GM23248 (cell line): Measurements from ENCODE around the gene EHMT1. TPM values are rescaled to one million over a fixed set of nuclear protein-coding genes. Genes with fewer than 3 reads are reported as not detected.

ENCODE experiments used
- DNase-seq: peaks from one replicate; pipeline ENCODE4 v3.0.0-alpha.2; 2015
- H2AFZ ChIP-seq: fragments of 200-600 bp; sonication (generic); 2 replicates; pipeline ENCODE4 v1.6.1; 2016; ENCODE audit warnings: antibody characterized with exemption
- H3F3A ChIP-seq: fragments of 200-600 bp; sonication (generic); 2 replicates; pipeline ENCODE4 v1.6.1; 2016; ENCODE audit warnings: mild to moderate bottlenecking, antibody characterized with exemption, mixed run types; ENCODE audit not compliant: insufficient read depth
- H3K27ac ChIP-seq: fragments of 200-600 bp; sonication (generic); 2 replicates; pipeline ENCODE4 v1.5.1; 2016; ENCODE audit warnings: mild to moderate bottlenecking
- H3K27me3 ChIP-seq: fragments of 200-600 bp; sonication (generic); replicated peaks from 2 replicates; pipeline ENCODE4 v1.6.1; 2016; ENCODE audit warnings: mild to moderate bottlenecking; ENCODE audit not compliant: insufficient read depth
- H3K36me3 ChIP-seq: fragments of 200-600 bp; sonication (generic); 2 replicates; pipeline ENCODE4 v1.6.1; 2016; ENCODE audit warnings: low read depth, mild to moderate bottlenecking
- H3K4me1 ChIP-seq: fragments of 200-600 bp; sonication (generic); 2 replicates; pipeline ENCODE4 v1.6.1; 2016; ENCODE audit warnings: mild to moderate bottlenecking; ENCODE audit not compliant: insufficient read depth
- H3K4me2 ChIP-seq: fragments of 200-600 bp; sonication (generic); one replicate; pipeline ENCODE4 v1.6.1; 2016; ENCODE audit warnings: mild to moderate bottlenecking; ENCODE audit not compliant: unreplicated experiment
- H3K4me3 ChIP-seq: fragments of 200-600 bp; sonication (generic); 2 replicates; pipeline ENCODE4 v1.5.1; 2016; ENCODE audit warnings: mild to moderate bottlenecking
- H3K79me2 ChIP-seq: fragments of 200-600 bp; sonication (generic); 2 replicates; pipeline ENCODE4 v1.6.1; 2016; ENCODE audit warnings: mild to moderate bottlenecking; ENCODE audit not compliant: insufficient read depth
- H3K9ac ChIP-seq: fragments of 200-600 bp; sonication (generic); 2 replicates; pipeline ENCODE4 v1.6.1; 2016; ENCODE audit warnings: mild to moderate bottlenecking
- H3K9me2 ChIP-seq: fragments of 200-600 bp; sonication (generic); 2 replicates; pipeline ENCODE4 v1.6.1; 2016; ENCODE audit warnings: mixed run types, mild to moderate bottlenecking, moderate library complexity; ENCODE audit not compliant: insufficient read depth
- H3K9me3 ChIP-seq: fragments of 200-600 bp; sonication (generic); one replicate; pipeline ENCODE4 v1.6.1; 2017; ENCODE audit warnings: low read depth
- H4K20me1 ChIP-seq: fragments of 200-600 bp; sonication (generic); 2 replicates; pipeline ENCODE4 v1.6.0; 2016; ENCODE audit not compliant: insufficient read depth
- EZH2 ChIP-seq: fragments of 200-600 bp; sonication (generic); IDR thresholded peaks from 2 replicates; pipeline ENCODE4 v1.6.1; 2018; ENCODE audit warnings: antibody characterized with exemption, mild to moderate bottlenecking; ENCODE audit not compliant: insufficient read depth, poor library complexity, severe bottlenecking
- EZH2phosphoT487 ChIP-seq: fragments of 200-600 bp; sonication (generic); IDR thresholded peaks from 2 replicates; pipeline ENCODE4 v1.6.1; 2018; ENCODE audit warnings: antibody characterized with exemption, moderate library complexity, mild to moderate bottlenecking, low read depth; ENCODE audit not compliant: insufficient read depth
- WGBS, 2 experiments: methylation state at CpG; one replicate each; pipeline ENCODE4 v1.1.6; 2015 to 2017; ENCODE audit warnings: low lambda C conversion rate in 2 of 2, low coverage in 1 of 2; ENCODE audit errors: missing lambda C conversion rate in 2 of 2; 5-methylcytosine and 5-hydroxymethylcytosine counted together
- in situ Hi-C: fragments of 300-500 bp; cut with MboI; formaldehyde crosslinking; loops from 2 replicates; pipeline ENCODE4 v1.15.0; 2020
- polyA plus RNA-seq: library from polyadenylated mRNA; unstranded; fragments of >200 nt; fragmentation: Nextera tagmentation; extraction: Ambion mirVana; gene quantifications from 2 replicates; pipeline ENCODE4 v1.2.1, GENCODE V29; 2016
- total RNA-seq: library from RNA; depleted of rRNA; stranded (reverse); fragments of >200 nt; shearing (Covaris generic); gene quantifications from 2 replicates; pipeline ENCODE4 v1.2.3, GENCODE V29; 2014

EHMT1 gene
- total and polyA plus RNA-seq, 2 experiments from 2014 or later: 26.8 to 31.0 TPM

GRCh38 chr9:137688725-137689124, 69.9 kb downstream of the EHMT1 start:
- WGBS, 2 experiments: 90 to 92% methylated on average over 8 of the region's 8 CpGs
- Histone ChIP-seq H3K4me2 (no peak overlapping the region), H3K4me3 (no peak overlapping the region), H3K36me3 (no peaks in the 10 kb centered on the region), H3K27me3 (no peaks in the 10 kb centered on the region), H3K9me3 (no peaks in the 10 kb centered on the region), H3K9ac (no peak overlapping the region), H3K9me2 (no peaks in the 10 kb centered on the region), H2AFZ (no peak overlapping the region), H3K4me1 (peaks cover 11% of the 10 kb centered on the region), H3K79me2 (peaks cover 97% of the 10 kb centered on the region), H4K20me1 (peaks cover 23% of the 10 kb centered on the region; the same call in 1 of the 2 replicates), H3K27ac (no peak overlapping the region), H3F3A (no peaks in the 10 kb centered on the region)
- DNase-seq: no peak
- in situ Hi-C loops: no loop called here
- TF ChIP-seq EZH2phosphoT487 (no peak), EZH2 (no peak)

GRCh38 chr9:137689745-137690529, 71.1 kb downstream of the EHMT1 start:
- peaks cover 17% of the 10 kb centered on the region; the same call in 1 of the 2 replicates for H4K20me1 ChIP-seq
- H3K4me3 ChIP-seq: no peak overlapping the region
- no peaks in the 10 kb centered on the region for H3K27me3 ChIP-seq
- WGBS, 2 experiments: 88 to 89% methylated on average over 16 of the region's 16 CpGs
- peaks cover 11% of the 10 kb centered on the region for H3K4me1 ChIP-seq
- H3K4me2 ChIP-seq: no peak overlapping the region
- no peak for TF ChIP-seq EZH2phosphoT487
- TF ChIP-seq EZH2: no peak
- no peaks in the 10 kb centered on the region for H3K9me3 ChIP-seq
- DNase-seq: peak; percentile 24
- no peak overlapping the region for H2AFZ ChIP-seq
- H3K36me3 ChIP-seq: no peaks in the 10 kb centered on the region
- no peak overlapping the region for H3K27ac ChIP-seq
- H3K9ac ChIP-seq: no peak overlapping the region
- H3F3A ChIP-seq: no peaks in the 10 kb centered on the region
- in situ Hi-C loops: no loop called here
- H3K9me2 ChIP-seq: no peaks in the 10 kb centered on the region
- H3K79me2 ChIP-seq: peaks cover 94% of the 10 kb centered on the region

- 91% methylated on average over 6 of the region's 6 CpGs for WGBS, 2 experiments
- Histone ChIP-seq H2AFZ (no peak overlapping the region), H4K20me1 (peaks cover 20% of the 10 kb centered on the region; the same call in 1 of the 2 replicates), H3K4me2 (no peak overlapping the region), H3K36me3 (no peaks in the 10 kb centered on the region), H3K79me2 (peaks cover 94% of the 10 kb centered on the region), H3K9ac (no peak overlapping the region), H3K27ac (no peak overlapping the region), H3K4me3 (no peak overlapping the region), H3K9me3 (no peaks in the 10 kb centered on the region), H3K4me1 (peaks cover 3% of the 10 kb centered on the region; the same call in 1 of the 2 replicates), H3K9me2 (no peaks in the 10 kb centered on the region), H3F3A (no peaks in the 10 kb centered on the region), H3K27me3 (no peaks in the 10 kb centered on the region)
- in situ Hi-C loops: no loop called here
- TF ChIP-seq EZH2phosphoT487: no peak
- no peak for TF ChIP-seq EZH2
- no peak for DNase-seq
Observed at GRCh38 chr9:137690930-137691645, 72.3 kb downstream of the EHMT1 start.

GRCh38 chr9:137691646-137692351, 73.0 kb downstream of the EHMT1 start:
- no peaks in the 10 kb centered on the region for H3K27me3 ChIP-seq
- no peaks in the 10 kb centered on the region for H3F3A ChIP-seq
- no peak overlapping the region for H3K9ac ChIP-seq
- in situ Hi-C loops: no loop called here
- 90% methylated on average over 12 of the region's 12 CpGs for WGBS, 2 experiments
- TF ChIP-seq EZH2phosphoT487 (no peak), EZH2 (no peak)
- H3K4me1 ChIP-seq: no peaks in the 10 kb centered on the region
- no peaks in the 10 kb centered on the region for H3K9me2 ChIP-seq
- peaks cover 94% of the 10 kb centered on the region for H3K79me2 ChIP-seq
- DNase-seq: no peak
- peaks cover 21% of the 10 kb centered on the region; the same call in 1 of the 2 replicates for H4K20me1 ChIP-seq
- H3K4me2 ChIP-seq: no peak overlapping the region
- no peaks in the 10 kb centered on the region for H3K36me3 ChIP-seq
- H3K27ac ChIP-seq: no peak overlapping the region
- no peak overlapping the region for H2AFZ ChIP-seq
- no peaks in the 10 kb centered on the region for H3K9me3 ChIP-seq
- no peak overlapping the region for H3K4me3 ChIP-seq
